ENCODE results near the gene TTYH3.

The TTYH3 gene

DNA sequence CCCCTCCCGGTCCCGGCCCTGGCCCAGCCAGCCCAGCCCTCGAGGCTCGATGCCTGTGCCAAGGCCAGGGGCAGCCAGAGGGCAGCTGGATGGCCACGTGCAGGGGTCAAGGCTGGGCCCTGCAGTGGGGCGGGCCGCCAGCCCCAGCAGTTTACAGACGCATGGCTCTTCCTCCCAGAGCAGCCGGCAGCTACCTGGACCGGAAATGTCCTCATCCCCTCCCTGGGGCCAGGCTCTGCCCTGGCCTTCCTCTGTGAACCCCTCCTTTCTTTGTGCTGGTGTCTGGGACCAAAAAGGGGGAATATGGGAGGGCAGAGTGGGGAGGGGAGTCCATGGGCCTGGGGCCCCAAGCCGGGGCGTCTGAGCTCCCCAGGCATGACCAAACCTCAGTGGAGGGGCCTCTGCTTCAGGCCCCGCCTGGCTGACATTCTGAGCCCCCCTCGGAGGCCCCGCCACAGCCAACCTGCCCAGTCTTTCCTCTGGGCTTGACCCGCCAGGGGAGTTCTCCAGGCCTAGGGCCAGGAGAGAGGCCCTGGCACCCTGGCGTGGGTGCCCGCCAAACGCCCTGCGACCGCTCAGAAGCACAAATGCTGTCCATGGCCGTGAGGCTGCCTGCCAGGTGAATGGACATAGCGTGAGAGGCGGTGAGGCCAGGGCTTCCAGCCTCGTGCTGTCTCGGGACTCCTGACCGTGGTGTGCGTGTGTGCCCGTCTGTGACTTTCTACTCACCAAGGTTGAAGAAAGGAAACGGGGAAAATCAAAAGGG, 31.5 kb downstream of the TTYH3 start:
- TF ChIP-seq CTCF (conservative IDR thresholded peaks at IDR 0.05; ENCODE audit: low read depth, low read length) = no peak
- no peak overlapping the region for H3K4me3 ChIP-seq (ENCODE audit: low read depth, low read length)
- peak; percentile 18 for DNase-seq (ENCODE audit: low read depth)

DNA sequence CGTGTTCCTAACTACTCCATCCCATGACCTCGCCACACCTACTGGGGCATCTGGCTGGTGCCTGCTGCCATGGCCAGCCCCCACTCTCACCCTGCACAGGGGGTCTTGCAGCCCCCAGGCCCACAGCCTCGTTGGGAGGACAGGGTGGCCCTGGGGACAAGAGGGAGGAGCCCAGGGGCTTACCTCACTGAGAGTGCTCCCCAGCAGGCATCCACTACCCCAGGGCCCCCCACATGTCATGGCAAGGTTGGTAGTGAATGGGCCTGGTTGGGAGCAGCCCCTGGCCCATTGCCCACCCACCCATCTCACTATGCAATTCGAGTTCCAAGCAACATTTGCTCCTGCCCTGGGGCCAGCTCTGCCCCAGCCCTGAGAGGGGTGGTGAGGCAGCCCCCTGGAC, 32.2 kb downstream of the TTYH3 start:
- no peak for DNase-seq (ENCODE audit: low read depth)
- no peak for TF ChIP-seq CTCF (conservative IDR thresholded peaks at IDR 0.05; ENCODE audit: low read depth, low read length)
- no peak overlapping the region for H3K4me3 ChIP-seq (ENCODE audit: low read depth, low read length)

DNA sequence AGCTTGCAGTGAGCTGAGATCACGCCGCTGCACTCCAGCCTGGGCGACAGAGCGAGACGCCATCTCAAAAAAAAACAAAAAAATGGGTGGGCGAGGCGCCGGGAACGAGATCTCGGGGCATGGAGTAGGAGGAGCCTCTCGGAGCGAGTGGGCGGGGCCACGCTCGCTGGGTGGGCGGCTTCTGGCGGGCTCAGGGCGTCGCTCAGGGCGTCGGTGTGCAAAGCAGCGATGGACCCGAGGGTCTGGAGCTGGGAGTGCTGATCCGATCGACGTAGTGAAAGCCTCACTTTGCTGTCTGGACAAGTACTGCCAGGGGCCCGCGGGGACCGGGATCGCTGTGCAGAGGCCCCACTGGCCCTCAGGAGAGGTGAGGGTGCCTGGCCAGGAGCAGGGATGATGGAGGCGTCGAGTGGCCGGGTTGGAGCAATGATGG, 33.6 kb downstream of the TTYH3 start:
- H3K4me3 ChIP-seq (ENCODE audit: low read depth, low read length) = no peak overlapping the region
- TF ChIP-seq CTCF (conservative IDR thresholded peaks at IDR 0.05; ENCODE audit: low read depth, low read length) = no peak
- DNase-seq (ENCODE audit: low read depth) = no peak

DNA sequence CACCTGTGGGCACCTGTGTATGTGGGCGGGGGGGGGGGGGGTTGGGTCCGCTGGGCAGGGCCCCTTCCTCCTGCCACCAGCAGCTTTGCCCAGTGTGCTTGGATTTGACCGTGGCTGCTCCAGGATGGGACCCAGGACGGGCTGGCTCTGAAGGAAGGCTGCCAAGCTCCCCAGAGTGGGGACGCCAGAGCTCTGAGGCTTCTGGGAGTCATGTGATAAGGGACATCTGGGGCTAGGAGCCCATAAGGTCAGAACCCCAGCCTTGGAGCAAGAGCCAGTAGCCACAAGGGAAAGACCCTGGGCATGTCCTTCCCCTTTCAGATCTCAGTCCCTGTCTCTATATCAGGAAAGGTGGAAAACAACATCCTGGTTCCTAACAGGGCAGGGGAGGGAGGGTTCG, 34.4 kb downstream of the TTYH3 start:
- no peak for DNase-seq (ENCODE audit: low read depth)
- no peak for TF ChIP-seq CTCF (conservative IDR thresholded peaks at IDR 0.05; ENCODE audit: low read depth, low read length)
- no peak overlapping the region for H3K4me3 ChIP-seq (ENCODE audit: low read depth, low read length)

DNA sequence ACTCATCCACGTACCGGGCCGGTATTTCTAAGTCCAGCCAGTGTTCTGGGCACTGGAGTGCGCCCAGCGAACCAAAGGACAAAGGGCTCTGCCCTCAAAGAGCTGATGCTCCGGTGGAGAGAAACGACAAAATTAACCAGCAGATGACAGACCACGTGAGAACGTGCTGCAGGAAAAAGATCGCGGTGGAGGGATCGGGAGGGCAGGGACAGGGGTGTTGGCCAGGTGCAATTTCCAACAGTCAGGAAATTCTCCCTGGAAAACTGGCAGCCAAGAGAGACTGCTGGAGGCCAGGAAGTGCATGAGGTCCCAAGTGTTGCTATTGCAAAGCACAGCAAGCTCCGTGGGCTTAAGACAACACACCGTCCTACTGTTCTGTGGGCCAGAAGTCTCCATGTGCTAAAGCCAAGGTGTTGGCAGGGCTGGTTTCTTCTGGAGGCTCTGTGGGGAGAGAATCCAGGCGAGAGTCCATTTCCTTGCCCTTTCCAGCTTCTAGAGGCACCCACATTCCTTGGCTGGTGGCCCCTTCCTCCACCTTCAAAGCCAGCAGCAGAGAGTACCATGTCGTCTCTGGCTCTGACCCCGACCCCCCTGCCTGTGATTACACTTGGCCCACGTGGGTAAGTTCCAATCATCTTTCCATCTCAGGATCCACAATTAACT, 34.9 kb downstream of the TTYH3 start:
- no peak for TF ChIP-seq CTCF (conservative IDR thresholded peaks at IDR 0.05; ENCODE audit: low read depth, low read length)
- H3K4me3 ChIP-seq (ENCODE audit: low read depth, low read length) = no peak overlapping the region

GRCh38 chr7:2667843-2668242, 36.1 kb downstream of the TTYH3 start:
- H3K4me3 ChIP-seq (ENCODE audit: low read depth, low read length) = no peak overlapping the region
- no peak for TF ChIP-seq CTCF (conservative IDR thresholded peaks at IDR 0.05; ENCODE audit: low read depth, low read length)
- DNase-seq (ENCODE audit: low read depth) = no peak

More for the DNA sequence above, 34.9 kb downstream of the TTYH3 start:
- no peak for DNase-seq (ENCODE audit: low read depth)

Measured in choroid plexus epithelial cell (primary cell).